Fibroblast of gingiva (primary cell): ENCODE data around the gene NPIPA5.
"Not testable (repeated sequence)": the region's sequence is repeated elsewhere in the genome, so short reads cannot be mapped to it uniquely, and the experiment has no call there.

ENCODE experiments used
- DNase-seq: peaks from one replicate; pipeline ENCODE4 v3.0.0-alpha.2; 2011; ENCODE audit warnings: low read depth

The NPIPA5 gene

DNA sequence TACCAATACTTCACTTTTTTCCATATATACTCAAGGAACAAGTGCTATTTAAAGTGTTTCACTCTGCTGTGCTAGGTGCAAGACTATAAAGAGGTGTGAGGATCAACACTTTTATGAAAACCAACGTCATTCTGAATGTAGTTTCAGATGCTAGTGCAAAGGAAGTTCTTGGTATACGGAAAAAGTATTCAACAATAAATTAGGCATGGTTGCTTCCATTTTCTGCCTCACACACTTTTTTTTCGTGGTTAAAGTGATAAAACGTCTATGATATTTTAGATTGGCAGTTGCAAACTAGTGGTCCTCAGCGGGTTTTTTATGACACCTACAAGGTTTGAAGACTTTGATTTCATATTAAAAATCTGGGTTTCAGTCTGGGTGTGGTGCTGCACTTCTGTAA lies 11.8 kb upstream of the NPIPA5 start:
- not testable (repeated sequence) for DNase-seq

DNA sequence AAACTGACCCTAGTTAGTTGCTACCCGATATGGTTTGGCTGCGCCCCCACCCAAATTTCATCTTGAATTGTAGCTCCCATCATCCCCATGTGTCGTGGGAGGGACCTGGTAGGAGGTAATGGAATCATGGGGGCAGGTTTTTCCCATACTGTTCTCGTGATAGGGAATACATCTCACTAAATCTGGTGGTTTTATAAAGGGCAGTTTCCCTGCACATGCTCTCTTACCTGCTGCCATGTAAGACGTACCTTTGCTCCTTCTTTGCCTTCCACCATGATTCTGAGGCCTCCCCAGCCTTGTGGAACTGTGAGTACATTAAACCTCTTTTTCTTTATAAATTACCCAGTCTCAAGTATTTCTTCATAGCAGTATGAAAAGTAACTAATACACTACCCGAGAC lies 10.0 kb upstream of the NPIPA5 start:
- not testable (repeated sequence) for DNase-seq

DNA sequence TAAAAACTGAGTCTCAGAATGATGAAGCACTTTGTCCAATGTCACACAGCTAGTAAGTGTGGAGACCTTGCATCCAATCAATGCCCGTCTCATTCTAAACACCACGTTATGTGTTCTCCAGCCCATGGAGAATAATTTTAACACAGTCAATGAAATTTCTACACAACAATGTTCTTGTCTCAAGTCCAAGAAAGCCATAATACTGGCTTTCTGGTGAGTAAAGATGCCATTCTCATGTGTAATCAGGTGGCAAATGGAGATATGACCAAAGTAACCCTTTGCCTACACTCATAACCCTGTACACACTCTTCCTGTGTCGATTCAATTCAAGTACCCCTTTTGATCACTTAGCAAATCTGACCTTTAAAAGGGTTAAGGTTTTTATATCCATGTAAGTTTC lies 4.7 kb upstream of the NPIPA5 start:
- peak; percentile 31 for DNase-seq

DNA sequence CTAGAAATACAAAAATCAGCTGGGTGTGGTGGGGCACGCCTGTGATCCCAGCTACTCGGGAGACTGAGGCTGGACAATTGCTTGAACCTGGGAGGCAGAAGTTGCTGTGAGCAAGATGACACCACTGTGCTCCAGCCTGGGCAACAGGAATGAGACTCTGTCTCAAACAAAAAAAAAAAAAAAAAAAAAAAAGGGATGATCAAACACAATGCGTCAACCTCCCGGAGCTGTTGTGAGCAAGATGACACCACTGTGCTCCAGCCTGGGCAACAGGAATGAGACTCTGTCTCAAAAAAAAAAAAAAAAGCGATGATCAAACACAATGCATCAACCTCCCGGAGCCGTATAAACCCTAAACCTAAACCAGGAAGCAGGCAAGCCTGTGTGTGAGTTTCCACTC lies 20.6 kb downstream of the NPIPA5 start:
- not testable (repeated sequence) for DNase-seq

DNA sequence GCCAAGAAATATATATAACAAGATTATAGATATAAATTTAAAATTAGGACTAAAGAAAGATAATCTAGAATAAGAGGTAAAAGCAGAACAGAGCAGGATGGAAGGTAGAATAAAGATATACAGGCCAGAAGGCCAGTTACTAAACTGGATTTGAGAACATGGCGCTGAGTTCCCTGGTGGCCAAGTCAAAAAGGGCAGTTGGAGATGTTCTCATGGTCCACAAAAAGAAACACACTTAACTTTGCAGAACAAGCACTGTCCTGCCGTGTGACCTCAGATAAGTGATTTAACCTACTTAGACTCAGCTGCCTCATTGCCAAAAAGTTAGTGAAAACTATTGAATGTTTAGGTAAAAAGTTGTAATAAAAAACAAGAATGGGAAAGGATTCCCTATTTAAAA lies 23.2 kb downstream of the NPIPA5 start:
- not testable (repeated sequence) for DNase-seq

DNA sequence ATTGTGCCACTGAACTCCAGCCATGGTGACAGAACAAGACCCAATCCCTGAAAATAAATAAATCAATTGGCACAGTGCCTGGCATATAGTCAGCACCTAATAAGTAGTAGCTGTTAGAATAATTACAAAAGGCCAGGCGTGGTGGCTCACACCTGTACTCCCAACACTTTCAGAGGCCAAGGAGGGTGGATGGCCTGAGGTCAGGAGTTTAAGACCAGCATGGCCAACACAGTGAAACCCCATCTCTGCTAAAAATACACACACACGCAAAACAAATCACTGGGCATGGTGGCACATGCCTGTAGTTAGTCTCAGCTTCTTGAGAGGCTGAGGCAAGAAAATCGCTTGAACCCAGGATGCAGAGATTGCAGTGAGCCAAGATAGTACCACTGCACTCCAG lies 25.2 kb downstream of the NPIPA5 start:
- not testable (repeated sequence) for DNase-seq

DNA sequence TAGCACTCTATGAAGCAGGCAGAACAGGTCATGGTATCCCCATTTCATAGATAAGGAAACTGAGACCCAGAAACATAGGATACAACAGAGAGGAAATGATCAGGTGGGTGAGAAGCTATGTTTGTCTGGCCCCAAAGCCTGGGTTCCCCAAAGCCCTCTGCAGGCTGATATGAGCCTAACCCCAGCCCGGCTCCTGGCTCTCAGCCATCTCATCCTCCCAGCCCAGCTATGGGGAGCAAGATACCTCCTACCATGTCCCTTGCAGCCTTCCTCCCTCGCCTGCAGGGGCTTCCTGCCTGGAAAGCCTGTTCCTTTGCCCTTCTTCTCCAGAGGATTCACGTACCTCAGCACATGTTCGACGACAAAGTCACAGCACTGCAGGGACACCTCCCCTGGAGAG lies 26.3 kb downstream of the NPIPA5 start:
- not testable (repeated sequence) for DNase-seq

DNA sequence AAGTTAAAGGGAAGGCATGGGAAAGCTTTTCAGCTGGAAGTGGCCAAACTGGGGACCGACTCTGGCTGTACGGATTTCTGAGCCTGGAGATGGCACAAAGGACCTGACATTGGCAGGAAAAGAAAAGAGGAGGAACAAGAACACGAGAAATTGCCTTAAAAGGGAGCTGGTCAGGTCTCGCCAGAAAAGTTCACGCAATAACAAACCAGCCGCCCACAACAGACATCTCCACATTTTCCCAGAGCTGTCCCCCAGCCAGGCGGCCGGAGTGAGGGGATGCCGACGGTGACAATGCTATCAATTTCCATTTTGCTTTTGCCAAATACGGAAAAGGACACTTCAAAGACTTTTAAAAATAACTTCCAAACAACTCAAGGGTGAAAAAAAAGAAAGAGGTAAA lies 26.8 kb downstream of the NPIPA5 start:
- DNase-seq: not testable (repeated sequence)

DNA sequence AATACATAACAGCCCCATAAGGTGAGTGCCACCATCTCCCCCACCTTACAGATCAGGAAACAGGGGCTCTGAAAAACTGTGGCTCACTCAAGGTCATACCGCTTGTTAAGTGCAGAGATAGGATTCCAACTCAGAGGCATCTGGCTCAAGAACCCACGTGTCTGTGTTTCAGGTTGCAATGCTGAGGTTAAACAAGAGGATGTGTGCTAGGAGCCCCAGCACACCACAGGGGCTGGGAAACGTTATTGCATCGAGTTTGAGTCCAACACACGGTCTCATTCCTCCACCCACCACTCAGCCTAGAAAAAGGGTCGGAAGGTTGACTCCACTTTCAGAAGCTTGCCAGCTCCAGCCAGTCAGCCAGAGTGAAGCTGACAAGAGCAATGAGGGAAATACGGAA lies 29.4 kb downstream of the NPIPA5 start:
- not testable (repeated sequence) for DNase-seq

DNA sequence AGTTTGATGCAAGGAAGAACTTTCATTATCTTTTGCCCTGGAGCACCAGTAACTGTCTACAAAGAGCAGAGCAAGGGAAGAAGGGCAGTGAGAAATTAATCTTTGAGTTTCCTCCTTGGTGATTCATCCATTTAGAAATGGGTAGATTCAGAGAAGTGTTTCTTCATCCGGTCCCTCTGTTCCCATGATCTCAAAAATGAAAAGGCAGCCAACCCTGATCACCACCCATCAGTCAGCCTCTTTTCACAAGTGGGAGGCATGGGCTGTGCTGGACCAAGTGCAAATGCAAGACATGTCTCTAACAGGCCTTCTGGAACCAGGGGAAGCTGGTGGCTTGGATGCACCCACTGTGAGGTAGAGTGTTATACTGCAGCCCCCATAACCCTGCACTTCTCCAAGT lies 35.8 kb downstream of the NPIPA5 start:
- DNase-seq: not testable (repeated sequence)

DNA sequence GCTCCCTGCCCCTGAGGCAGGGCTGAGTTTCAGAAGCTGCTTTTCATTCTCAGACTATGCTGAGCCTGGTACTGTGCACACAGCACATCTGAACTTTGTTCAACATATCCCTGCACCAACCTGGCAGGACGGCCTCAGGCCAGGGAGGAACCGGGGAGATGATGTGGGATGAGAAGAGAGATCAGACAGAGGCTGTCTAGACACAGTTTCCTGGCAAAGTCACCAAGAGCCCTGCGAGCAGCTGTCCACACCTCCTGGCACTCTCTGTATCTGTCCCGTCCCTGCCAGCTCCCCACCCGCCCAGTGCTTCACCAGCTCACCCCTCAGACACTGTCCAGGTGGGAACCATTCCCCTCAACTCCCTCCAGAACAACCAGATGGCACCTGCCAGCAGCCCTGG lies 39.1 kb downstream of the NPIPA5 start:
- DNase-seq: not testable (repeated sequence)

DNA sequence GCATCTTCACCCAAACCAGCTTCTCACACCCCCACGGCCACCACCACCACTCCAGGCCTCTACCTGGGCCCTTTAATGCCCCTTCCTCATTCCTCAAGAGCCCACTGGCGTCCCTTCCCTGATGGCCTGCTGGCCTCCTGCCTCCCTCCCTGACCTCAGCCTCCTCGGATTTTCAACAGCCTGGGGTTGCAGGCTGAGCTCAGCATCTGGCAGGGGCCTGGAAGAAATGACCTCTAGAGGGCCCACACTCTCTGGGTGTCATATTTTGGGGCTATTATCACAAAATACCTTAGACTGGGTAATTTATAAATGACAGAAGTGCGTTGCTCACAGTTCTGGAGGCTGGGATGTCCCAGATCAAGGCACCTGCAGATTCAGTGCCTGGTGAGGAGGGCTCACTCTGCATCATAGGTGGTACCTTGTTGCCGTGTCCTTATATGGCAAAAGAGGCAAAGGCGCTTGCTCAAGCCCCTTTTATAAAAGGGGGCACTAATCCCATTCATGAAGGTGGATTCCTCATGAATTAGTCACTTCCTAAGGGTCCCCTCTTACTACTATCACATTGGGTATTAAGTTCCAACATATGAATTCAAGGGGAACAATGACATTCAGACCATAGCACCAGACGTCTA lies 40.0 kb downstream of the NPIPA5 start:
- DNase-seq: not testable (repeated sequence)

DNA sequence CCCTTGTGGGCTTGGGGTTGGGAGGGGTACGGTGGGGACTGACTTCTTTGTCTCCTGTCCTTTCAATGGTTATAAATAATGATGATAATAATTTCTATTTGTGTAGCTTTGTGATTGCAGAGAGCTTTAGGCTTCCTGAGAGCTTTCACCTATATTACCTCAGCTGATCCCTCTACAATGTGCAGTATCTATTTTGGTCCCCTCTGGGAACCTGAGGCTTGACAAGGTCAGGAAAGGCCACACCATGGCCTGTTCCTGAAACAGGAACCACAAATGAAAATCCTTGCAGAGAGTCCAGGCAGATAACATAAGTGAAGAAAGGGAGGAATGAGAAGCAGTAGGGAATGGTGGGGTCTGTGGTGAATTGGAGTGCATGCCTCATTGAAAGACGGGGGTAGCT lies 42.5 kb downstream of the NPIPA5 start:
- not testable (repeated sequence) for DNase-seq

DNA sequence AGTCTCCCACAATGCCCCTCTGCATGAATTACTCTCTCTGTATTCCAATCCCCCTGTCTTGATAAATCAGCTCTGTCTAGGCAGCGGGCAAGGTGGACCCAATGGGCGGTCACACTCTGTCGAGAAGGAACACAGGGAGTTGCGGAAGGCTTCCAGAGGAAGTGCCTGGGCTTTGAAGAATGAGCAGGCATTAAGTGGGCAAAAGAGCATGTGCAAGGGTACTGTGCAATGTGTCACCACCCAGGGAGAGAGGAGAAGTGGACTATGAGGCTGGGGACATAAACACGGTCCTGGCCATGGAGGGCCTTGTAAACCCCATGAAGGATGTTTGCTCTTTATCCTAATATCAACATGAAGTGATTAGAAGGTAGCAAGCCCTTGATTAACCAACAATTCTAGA lies 44.1 kb downstream of the NPIPA5 start:
- DNase-seq: not testable (repeated sequence)

DNA sequence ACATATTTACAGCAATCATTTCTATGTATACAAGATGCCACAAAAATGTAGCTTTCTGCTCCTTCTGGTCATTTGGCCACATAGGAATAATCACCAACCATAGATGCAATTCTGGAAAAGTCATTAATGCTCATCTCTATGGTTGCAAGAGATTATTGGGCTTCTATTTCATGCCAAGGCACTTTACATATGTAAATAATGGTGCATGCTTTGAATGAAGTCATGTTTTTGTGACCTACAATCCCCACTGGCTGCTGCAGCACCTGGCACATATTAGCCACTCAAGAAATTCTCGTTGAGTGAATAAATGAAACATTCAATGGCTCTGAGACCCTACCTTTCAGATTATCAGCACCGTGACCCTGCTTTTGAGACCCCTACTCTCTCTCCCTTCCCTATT lies 47.1 kb downstream of the NPIPA5 start:
- not testable (repeated sequence) for DNase-seq

DNA sequence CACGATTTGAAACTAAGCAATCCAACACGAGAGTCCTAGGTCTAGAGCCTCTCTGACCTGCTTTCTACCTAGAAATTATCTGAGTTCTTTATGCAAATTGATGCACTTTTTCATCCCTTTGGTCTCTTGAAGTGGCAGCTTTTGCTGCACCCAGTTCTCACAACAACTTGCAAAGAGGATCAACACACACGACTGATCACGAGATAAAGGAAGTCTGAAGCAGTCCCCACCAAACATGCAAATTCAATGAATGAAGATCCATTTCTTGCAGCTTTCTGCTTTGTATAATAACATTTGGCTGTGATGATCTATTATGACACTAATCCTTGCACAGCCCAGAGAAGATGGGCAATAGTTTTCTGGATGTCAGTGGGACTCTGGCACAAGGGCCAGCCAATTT lies 53.1 kb downstream of the NPIPA5 start:
- not testable (repeated sequence) for DNase-seq

DNA sequence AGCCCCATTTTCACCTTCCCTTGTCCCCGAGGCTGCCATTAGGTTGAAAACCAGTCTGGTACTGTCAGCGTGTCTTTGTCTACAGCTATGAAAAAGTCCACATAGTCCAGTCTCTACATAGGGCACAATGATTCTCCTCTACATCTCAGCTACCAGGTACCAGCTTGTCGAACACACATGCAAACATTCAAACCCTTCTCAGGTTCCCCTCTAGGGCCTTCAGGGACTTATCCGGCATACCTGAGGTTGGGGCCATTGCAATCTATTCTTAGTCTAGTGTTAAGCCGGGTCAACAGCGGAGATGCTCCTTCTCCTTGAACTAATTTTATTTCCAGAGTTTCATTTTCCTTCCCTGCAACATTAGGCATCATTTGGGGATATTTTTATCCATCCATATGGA lies 54.7 kb downstream of the NPIPA5 start:
- not testable (repeated sequence) for DNase-seq

DNA sequence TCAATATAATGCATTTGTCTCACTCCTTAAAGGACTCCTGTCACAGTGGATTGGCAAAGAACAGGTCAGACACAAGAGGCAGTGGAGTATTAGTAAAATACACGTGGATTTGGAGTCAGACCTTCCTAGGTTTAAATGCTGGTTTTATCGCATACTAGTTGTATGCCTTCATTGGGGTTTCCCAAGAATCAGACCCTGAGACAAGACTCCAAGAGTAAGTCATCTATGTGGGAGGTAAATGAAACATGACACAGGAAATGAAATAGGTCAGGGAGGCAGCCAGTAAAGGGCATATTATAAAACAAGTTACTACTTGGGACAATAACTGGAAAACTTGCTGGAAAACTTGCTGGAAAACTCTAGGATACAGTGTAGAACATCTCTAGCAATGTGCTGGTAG lies 56.9 kb downstream of the NPIPA5 start:
- DNase-seq: not testable (repeated sequence)

DNA sequence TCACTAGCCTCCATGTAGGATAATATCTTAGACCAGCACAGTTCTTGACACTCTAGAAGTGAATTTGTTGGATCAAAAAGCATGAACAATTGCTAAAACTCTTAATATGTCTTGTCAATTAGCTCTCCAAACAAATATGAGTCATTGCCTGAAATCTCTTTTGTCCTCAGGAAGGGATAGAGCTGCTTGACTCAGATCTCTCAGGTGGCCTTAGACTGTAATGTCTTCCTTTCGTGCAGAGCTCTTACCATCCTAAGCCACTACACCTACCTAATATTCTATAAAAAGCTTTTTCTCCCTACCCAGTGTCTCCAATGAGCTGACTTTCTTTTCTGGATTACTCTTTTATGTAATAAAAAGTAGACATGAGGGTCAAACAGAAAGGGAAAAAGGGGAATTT lies 63.5 kb downstream of the NPIPA5 start:
- DNase-seq: not testable (repeated sequence)
